Activated CD4-positive, alpha-beta T cell treated with anti-CD3 and anti-CD28 coated beads, Interleukin-10, Interleukin-2, amounts not matched to agents 100 ng/mL and 50 ng/mL, durations not matched to agents 16 hours and 8 hours (primary cell): Measurements from ENCODE around the gene FGF4.
A peak's percentile ranks its signal among the peaks of the same experiment; 100 is the strongest.

Experiments
- DNase-seq: peaks from one replicate; pipeline ENCODE4 v3.0.0-alpha.2; 2020

The FGF4 gene

DNA sequence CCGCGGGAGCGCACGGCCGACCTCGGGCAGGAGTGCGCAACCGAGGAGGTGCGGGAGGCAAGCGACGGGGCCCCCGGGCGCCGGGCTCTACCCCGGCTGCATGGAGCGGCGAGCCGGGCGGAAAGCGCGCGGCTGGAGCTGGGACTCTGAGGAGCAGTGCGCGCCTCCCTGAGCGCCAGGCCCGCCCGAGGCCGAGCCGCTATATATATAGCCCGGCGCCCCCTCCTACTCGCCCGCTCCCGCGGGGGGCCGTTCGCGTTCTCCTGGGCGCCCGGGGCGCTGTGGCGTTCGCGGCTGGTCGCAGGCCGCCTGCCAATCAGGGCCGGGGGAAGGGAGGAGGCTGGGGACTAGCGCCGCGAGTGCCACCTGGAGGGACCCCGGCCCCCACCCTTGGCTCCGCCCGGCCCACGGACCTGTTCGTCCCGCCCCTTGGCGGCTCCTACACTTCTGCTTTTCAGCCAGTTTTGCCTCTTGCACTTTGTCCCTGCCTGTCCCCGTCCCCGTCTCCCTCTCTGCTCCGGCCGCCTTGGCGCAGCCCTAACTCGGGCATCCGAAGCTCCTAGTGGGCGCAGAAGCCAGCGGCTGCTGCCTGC, at the start of gene FGF4:
Gene FGF4, minus strand, starts transcription at position 179 of the 593 bp plus-strand sequence. CDS start 257 bp downstream, outside the sequence.
- no peak for DNase-seq

- no peak for DNase-seq
Observed at GRCh38 chr11:69823641-69824265, 48.6 kb upstream of the FGF4 start.

DNA sequence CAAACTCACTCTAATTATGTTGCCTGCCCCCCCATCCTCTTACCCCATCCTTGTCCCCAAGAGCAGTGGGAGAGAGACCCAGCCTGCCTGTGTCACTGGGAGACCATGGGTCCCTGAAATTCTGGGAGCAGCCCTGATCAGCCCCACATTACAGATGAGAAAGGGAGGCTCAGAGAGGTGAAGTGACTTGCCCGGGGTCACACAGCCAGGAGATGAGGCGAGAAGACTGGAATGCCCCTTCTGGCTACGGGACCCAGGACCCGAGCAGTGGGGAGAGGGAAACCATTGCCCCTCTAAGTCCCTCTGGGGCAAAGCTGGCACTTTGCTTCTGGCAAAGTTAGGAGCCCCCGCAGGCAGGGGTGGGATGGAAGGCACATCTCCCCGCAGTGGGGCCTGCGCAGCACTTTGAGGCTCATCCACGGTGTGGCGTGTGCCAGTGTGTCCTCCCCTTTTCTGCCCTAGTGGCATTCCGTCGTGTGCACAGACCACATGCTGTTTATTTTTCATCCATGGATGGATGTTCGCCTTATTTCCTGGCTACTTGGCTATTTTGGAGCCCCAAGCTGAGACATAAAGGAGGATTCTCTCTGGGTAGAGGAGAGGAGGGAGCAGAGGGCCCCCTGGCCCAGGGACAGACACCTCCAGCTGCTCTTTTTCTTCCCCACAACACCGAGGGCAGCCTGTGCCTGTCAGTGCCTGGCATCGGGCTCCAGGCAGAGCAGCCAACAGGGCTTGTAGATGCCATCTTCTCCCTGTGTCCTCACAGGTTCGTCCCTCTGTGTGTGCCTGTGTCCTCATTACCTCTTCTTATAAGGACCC, 47.7 kb upstream of the FGF4 start:
- no peak for DNase-seq

- no peak for DNase-seq
Observed at GRCh38 chr11:69821511-69822040, 46.4 kb upstream of the FGF4 start.

GRCh38 chr11:69820441-69820840, 45.3 kb upstream of the FGF4 start:
- DNase-seq = no peak

GRCh38 chr11:69819541-69820070, 44.5 kb upstream of the FGF4 start:
- no peak for DNase-seq

DNA sequence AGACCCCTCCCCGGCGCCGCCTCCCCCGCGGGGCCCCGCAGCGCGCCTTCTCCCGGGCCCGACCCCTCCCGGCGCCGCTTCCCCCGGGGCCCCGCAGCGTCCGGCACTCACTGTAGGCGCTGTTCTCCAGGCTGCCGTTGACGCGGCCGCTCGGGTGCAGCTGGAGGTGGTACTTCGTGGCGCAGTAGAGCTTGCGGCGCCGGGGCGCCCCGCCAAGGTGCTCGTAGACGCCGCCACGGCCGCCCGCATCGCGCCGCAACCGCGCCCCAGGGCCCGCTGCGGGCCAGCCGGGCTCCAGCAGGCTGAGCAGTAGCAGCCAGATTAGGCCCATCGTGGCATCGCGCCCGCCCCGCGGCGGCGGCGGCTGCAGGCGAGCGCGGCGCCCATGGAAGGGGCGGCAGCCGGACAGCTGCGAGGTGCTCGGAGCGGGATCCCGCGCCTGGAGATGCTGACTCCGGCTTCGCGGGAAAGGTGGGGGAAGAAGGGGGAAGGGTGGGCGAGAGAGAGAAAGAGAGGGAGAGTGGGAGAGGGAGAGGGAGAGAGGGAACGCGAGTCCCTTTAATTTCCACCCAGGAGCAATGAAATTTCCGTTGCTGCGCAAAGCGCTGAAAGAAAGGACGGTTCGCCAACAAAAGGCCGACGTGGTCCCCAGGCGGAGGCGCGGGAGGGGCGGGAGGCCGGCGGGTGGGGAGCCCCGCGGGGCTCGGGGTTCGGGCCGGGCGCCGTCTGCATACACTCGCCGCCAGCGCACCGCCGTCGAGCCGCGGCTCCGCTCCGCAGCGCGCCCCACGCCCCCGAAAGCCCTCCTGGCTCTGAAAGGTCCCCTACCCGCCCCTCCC, 43.7 kb upstream of the FGF4 start, which contains the start of gene FGF3:
Gene FGF3, minus strand, starts transcription at position 814 of the 839 bp plus-strand sequence. Its CDS starts 483 bp downstream, at position 331.
- DNase-seq = no peak

GRCh38 chr11:69818231-69818602, 43.1 kb upstream of the FGF4 start:
- DNase-seq = no peak

DNA sequence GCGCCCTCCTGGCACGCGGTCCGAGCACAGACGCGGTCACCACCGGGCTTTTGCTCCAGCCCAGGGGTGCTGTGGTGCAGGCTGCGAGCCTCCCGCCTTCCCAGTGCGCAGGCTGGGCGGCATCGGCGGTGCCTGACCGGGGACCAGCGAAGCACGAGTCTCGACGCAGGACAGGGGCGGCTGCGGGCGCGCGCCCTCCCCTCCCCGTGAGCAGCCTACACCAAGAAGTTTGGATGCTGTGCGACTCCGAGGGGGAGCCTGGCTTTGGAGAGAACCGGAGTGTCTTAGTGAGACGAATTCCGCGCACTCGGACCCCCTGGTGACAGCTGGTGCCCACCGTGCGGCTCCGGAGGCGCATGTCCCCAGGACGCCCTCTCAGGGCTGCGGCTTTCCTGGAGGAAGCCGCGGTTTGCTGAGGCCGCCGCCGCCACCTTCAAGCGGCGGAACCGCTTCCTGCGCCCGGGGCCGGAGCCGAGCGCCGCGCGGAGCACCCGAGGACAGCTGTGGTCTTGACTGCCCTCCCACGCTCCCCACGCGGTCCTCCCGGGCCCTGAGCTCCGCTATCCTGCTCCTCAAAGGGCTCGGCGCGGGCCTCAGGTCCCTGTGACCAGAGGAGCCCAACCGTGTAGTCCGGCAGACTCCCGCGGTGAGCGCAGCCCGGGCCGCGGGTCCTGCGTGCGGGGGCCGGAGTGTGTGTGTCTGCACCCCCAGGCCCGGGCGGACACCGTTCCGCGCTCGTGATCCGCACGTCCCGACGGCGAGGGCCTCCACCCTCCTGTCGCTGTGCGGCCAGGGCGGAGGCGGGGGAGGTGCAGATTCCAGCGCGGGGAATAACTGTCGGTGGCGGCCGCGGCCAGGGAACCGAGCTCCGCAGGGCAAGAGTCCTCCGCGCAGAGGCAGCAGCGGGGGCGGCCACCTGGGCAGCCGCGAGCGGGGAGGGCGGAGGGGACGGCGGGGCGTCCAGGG, 42.4 kb upstream of the FGF4 start:
- peak; percentile 5 for DNase-seq

GRCh38 chr11:69816671-69817070, 41.5 kb upstream of the FGF4 start:
- no peak for DNase-seq

GRCh38 chr11:69815973-69816372, 40.8 kb upstream of the FGF4 start:
- no peak for DNase-seq

DNA sequence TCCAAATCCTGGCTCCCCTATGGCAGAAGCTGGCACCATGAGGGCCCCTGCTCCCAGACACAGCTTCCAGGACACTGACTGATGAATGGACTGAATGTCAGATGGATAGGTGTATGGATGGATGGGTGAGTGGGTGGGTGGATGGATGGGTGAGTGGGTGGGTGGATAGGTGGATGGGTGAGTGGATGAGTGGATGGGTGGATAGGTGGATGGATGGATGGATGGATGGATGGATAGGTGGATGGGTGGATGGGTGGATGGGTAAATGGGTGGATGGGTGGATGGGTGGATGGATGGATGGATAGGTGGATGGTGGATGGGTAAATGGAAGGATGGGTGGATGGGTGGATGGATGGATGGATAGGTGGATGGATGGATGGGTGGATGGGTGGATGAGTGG, 39.8 kb upstream of the FGF4 start:
- no peak for DNase-seq

DNA sequence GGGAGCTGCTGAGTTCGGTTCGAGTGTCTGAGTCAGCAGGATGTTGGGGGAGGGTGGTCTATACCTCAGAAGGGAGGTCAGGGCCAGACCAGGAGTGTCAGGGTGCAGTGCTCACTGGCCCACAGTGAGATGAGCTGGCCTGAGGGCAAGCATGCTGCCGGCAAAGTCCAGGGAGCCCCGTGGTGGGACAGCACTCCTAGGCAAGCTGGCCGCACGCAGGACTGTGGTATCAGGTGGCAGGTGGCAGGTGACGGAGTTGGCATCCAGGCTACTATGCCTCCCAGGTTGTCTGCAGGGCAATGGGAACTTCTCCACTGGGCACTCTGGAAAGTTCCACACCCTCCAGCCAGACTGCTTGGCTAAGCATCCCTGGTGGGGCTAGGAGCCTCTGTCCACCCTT, 39.3 kb upstream of the FGF4 start:
- DNase-seq = no peak

DNA sequence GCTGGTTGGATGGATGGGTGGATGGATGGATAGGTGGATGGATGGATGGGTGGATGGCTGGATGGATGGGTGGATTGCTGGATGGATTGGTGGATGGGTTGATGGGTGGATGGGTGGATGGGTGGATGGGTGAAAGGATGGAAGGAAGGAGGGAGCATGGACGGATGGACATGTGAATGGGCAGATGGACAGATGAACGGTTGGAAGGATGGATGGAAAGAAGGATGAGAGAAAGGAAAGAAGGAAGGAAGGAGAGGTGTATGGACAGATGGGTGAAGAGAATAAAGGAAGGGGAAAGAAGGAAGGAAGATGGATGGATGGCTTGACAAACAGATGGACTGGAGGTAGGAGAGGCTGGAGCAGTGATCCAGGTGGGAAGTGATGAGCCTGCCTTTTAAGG, 38.7 kb upstream of the FGF4 start:
- no peak for DNase-seq

DNA sequence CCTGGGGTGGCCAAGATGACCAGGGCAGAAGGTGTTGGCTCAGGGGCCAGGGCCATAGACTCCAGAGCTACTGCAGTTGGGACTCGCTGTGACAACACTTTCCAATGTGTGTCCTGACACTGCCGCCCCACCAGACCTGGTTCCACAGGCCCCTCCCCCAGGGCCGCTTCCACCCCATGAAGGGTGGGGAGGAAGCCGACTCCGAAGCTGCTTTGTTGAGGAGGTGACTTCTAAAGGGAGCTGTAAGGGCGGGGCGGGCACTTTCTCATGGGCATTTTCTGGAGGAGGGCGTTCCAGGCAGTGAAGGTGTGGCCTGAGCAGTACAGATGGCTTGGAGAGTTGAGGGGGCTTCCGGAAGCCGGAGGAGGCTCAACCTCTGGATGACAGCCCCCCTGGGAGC, 37.8 kb upstream of the FGF4 start:
- no peak for DNase-seq

DNA sequence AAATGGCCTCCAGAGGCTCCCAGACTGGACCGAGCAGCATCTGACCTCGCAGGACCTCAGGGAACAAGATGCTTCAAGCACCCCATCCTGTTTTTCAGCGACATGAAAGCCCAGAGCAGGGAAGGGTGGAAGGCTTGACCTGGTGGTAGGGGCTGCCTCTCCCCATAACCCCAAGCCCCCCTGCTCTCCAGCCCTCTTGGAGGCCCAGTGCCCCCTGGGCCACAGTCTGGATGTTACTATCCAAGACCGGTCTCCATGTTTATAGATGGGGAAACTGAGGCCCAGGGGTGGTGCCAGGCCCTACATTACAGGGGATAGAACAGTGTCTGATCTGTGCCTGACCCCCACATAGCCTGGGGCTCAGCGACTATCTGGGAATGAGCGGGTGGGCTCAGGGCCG, 37.1 kb upstream of the FGF4 start:
- no peak for DNase-seq

GRCh38 chr11:69811431-69811830, 36.3 kb upstream of the FGF4 start:
- DNase-seq = no peak

DNA sequence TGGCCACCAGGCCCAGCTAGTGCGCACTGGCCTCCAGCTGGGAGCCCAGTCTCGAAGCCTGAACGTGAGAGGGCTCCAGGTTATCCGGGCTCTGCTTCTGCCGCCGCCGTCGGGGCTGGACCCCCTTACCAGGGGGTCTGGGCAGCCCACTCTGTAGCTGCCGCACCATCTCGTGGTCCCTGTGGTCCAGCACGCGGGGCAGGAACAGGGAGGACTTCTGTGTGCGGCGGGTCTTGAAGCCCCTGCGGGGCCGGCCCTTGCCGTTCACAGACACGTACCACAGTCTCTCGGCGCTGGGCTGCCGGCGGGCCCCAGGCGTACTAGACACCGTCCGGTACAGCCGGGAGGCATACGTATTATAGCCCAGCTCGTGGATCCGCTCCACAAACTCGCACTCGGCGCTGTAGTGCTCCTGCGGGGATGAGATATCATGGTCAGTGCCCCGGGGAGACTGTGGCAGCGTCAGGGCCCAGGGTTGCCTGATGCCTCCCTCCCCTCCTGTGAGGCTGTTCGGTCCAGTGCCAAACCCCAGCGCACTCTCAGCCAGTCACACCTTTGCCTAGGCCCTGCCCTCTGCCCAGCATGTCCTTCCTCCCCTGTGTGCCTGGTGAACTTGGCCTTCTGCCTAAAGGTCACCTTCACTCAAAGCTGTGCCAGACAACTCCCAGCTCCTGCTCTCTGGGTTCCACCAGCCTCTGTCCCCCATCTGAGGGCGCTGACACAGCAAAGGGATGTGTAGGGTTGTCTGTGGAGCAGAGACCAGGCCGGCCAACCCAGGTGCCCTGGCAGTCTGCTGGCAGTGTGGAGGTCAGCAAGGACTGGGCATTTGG, 35.4 kb upstream of the FGF4 start:
- no peak for DNase-seq

DNA sequence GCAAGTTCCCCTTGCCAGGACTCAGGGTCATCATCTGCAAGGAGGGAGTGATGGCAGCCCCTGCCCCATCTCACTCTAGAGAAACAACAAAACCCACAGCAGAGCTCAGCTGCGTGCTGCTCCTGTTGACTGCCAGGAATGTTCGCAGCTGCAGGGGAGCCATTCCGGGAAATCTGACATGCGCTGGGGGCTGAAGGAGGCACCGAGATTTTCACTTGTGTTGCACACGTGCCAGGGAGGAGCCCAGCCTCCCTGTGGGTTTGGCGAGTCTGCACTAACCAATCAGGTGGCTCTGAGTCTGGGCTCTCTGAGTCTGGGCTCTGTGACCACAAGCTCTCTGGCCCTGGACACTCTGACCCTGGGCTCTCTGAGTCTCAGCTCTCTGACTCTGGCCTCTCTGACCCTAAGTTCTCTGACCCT, 33.5 kb upstream of the FGF4 start:
- no peak for DNase-seq

DNA sequence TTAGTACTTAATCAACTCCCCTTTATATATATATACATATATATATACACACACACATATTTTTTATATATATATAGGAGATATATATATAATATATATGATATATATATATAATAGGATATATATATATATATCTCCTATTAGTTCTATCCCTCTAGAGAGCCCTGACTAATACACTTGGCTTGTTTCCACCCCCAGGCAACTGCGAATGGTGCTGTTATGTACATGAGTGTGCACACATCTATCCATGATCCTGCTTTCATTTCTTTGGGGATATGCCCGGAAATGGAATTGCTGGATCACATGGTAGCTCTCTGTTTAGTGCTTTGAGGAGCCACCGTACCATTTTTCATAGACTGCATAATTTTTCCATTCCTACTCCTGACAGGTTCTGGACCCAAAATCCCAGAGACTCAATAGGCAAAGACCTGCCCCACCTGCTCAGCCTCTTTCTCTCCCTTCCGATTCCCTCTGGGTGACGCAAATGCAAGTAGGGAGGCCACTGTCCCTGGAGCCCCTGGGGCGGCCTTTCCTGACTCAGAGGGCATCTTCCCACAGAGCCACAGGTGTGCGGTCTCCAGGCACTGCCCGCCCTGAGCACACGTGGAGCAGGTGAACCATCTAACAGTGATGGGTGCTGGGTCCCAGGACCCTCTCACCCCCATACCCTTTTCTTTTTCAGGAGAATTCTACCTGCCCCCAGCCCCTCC, 32.1 kb upstream of the FGF4 start:
- no peak for DNase-seq
